ENCODE measurements around the gene OR2T11. TPM values are rescaled to one million over a fixed set of nuclear protein-coding genes. Genes with fewer than 3 reads are reported as not detected.

The OR2T11 gene
- total and polyA plus RNA-seq, 2 donors (not counting 3 experiments of a cell fraction or from before 2014, with no cell fraction given) = not detected

DNA sequence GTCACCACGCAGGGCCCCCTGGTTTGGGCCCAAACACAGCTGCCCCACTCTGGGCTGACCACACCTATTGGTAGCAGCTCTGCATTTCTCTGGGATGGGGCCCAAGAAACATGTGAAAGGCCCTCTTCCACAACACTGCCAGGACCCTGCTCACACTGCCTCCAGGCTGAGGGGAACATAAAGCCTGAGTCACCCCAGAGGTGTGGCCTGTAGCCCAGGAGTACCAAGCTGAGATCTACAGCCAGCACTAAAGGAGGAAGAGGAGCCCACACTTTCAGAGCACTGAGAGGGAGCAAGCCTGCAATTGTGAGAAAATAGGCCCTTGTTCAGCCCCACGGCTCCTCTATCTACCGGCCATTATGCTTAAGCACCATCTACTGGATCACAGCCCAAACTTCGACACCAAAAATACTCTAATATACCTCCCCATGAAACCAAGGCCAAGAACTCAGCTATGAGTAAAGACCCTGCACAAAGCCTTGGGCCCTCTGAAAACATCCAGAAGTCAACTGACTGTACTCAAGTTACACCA is 22.9 kb downstream of the OR2T11 start:
- no peak overlapping the region for H3K4me3 ChIP-seq (replicated peaks in 1 of 3; ENCODE audit: insufficient read depth in 1 of 3, low read depth in 1 of 3, low read length in 3 of 3)
- no peaks in the 10 kb centered on the region for H3K79me2 ChIP-seq (ENCODE audit: control insufficient read depth, insufficient read depth, low read length)
- H3K4me1 ChIP-seq (ENCODE audit: control insufficient read depth, extremely low read depth, insufficient read depth, low read length) = no peaks in the 10 kb centered on the region
- H3K27ac ChIP-seq (ENCODE audit: insufficient read depth, low read depth, low read length) = no peak overlapping the region
- TF ChIP-seq EZH2 (IDR thresholded peaks at IDR 0.05; ENCODE audit: borderline replicate concordance, low read depth, low read length, severe bottlenecking) = no peak
- TF ChIP-seq, protein P1, sequence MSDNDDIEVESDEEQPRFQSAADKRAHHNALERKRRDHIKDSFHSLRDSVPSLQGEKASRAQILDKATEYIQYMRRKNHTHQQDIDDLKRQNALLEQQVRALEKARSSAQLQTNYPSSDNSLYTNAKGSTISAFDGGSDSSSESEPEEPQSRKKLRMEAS (IDR thresholded peaks at IDR 0.05; ENCODE audit: insufficient read depth, insufficient read length) = no peak
- TF ChIP-seq POLR2AphosphoS5 (IDR thresholded peaks at IDR 0.05; ENCODE audit: insufficient read depth, low read depth, low read length) = no peak
- TF ChIP-seq, protein P2, sequence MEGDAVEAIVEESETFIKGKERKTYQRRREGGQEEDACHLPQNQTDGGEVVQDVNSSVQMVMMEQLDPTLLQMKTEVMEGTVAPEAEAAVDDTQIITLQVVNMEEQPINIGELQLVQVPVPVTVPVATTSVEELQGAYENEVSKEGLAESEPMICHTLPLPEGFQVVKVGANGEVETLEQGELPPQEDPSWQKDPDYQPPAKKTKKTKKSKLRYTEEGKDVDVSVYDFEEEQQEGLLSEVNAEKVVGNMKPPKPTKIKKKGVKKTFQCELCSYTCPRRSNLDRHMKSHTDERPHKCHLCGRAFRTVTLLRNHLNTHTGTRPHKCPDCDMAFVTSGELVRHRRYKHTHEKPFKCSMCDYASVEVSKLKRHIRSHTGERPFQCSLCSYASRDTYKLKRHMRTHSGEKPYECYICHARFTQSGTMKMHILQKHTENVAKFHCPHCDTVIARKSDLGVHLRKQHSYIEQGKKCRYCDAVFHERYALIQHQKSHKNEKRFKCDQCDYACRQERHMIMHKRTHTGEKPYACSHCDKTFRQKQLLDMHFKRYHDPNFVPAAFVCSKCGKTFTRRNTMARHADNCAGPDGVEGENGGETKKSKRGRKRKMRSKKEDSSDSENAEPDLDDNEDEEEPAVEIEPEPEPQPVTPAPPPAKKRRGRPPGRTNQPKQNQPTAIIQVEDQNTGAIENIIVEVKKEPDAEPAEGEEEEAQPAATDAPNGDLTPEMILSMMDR (IDR thresholded peaks at IDR 0.05; ENCODE audit: extremely low read depth in 1 of 2, insufficient read depth in 1 of 2, low read depth in 1 of 2, low read length in 2 of 2) = no peak
- no peak for TF ChIP-seq JUN (IDR thresholded peaks at IDR 0.05; ENCODE audit: borderline replicate concordance, insufficient read depth, insufficient read length, low read depth)
- no peak for TF ChIP-seq GATA2 (IDR thresholded peaks at IDR 0.05; ENCODE audit: insufficient read depth, insufficient read length, low read depth, low read length)
- no peak for TF ChIP-seq POLR2A (IDR thresholded peaks at IDR 0.05; ENCODE audit: low read depth, low read length)
- TF ChIP-seq MYC (IDR thresholded peaks at IDR 0.05; ENCODE audit: low read depth, low read length) = no peak
- no peak for TF ChIP-seq FOS (IDR thresholded peaks at IDR 0.05; ENCODE audit: borderline replicate concordance, insufficient read depth, low read length)
- no peaks in the 10 kb centered on the region for H3K9me1 ChIP-seq (replicated peaks; ENCODE audit: control insufficient read depth, extremely low read depth, insufficient read depth, low read length)
- intact Hi-C loops (cut with micrococcal nuclease) = no loop called here
- ChIA-PET POLR2A (no interaction called here), CTCF (no interaction called here)
- H3K9ac ChIP-seq (replicated peaks; ENCODE audit: extremely low read depth, insufficient read depth, low read length) = no peak overlapping the region
- no TSS peak for BruUV-seq (replicated peaks)
- H3K9me3 ChIP-seq (replicated peaks; ENCODE audit: control insufficient read depth, insufficient read depth, low read length) = no peaks in the 10 kb centered on the region
- no peaks in the 10 kb centered on the region for H3K36me3 ChIP-seq (ENCODE audit: control insufficient read depth in 2 of 2, extremely low read depth in 1 of 2, insufficient read depth in 2 of 2, low read length in 2 of 2)
- no peaks in the 10 kb centered on the region for H3K27me3 ChIP-seq (ENCODE audit: control insufficient read depth in 2 of 2, insufficient read depth in 2 of 2, low read length in 2 of 2)
- FAIRE-seq (no peak), DNase-seq (ENCODE audit: low read depth, low spot score) (no peak)
- dilution Hi-C loops (cut with MboI; ENCODE audit: extremely low pct_ligation_motif_present, low sequenced_read_pairs) = no loop called here
- H2AFZ ChIP-seq (ENCODE audit: low read depth, low read length) = no peak overlapping the region
- no peak overlapping the region for H3K4me2 ChIP-seq (ENCODE audit: insufficient read depth, low read length)
- H4K20me1 ChIP-seq (replicated peaks; ENCODE audit: control insufficient read depth, extremely low read depth, insufficient read depth, low read length) = no peaks in the 10 kb centered on the region

Measured in endothelial cell of umbilical vein (primary cell).